Spleen (tissue), 11 donors: ENCODE data around the gene BANK1. TPM values are rescaled to one million over a fixed set of nuclear protein-coding genes. Genes with fewer than 3 reads are reported as not detected.

ENCODE experiments used
- DNase-seq: peaks from one replicate; pipeline ENCODE4 v3.0.0-alpha.2; 2020
- H3K27ac ChIP-seq, 8 donors: fragments of 200-600 bp; sonication (generic) in 7 of 8; 1 replicate in 4 of 8; 2 replicates in 4 of 8; pipeline versions ENCODE4 v1.5.0 to v1.8.0; 2016 to 2021; ENCODE audit warnings: inconsistent platforms in 4 of 8, mild to moderate bottlenecking in 4 of 8, moderate library complexity in 1 of 8
- H3K27me3 ChIP-seq, 7 donors: fragments of 200-600 bp; sonication (generic) in 6 of 7; replicated peaks in 1 of 7; 1 replicate in 4 of 7; 2 replicates in 3 of 7; pipeline versions ENCODE4 v1.5.0 to v1.8.0; 2016 to 2021; ENCODE audit warnings: inconsistent platforms in 3 of 7, mild to moderate bottlenecking in 1 of 7
- H3K36me3 ChIP-seq, 6 donors: fragments of 200-600 bp; sonication (generic) in 5 of 6; 1 replicate in 4 of 6; 2 replicates in 2 of 6; pipeline versions ENCODE4 v1.5.0 to v1.8.0; 2016 to 2021; ENCODE audit warnings: inconsistent platforms in 2 of 6
- H3K4me1 ChIP-seq, 6 donors: fragments of 200-600 bp; sonication (generic) in 5 of 6; 1 replicate in 3 of 6; 2 replicates in 3 of 6; pipeline versions ENCODE4 v1.5.0 to v1.8.0; 2016 to 2021; ENCODE audit warnings: inconsistent platforms in 3 of 6
- H3K4me3 ChIP-seq, 8 donors: fragments of 200-600 bp; sonication (generic) in 7 of 8; 1 replicate in 4 of 8; 2 replicates in 4 of 8; pipeline versions ENCODE4 v1.5.0 to v1.8.0; 2016 to 2021; ENCODE audit warnings: inconsistent platforms in 4 of 8, mild to moderate bottlenecking in 4 of 8, moderate library complexity in 2 of 8
- H3K9me3 ChIP-seq, 8 donors: fragments of 200-600 bp; sonication (generic) in 7 of 8; 1 replicate in 4 of 8; 2 replicates in 4 of 8; pipeline versions ENCODE4 v1.5.0 to v1.8.0; 2016 to 2021; ENCODE audit warnings: inconsistent platforms in 4 of 8
- POLR2A ChIP-seq, 3 donors: fragments of 450-650 bp; IDR thresholded peaks; one replicate each; pipeline ENCODE4 v1.5.1; 2017; ENCODE audit warnings: antibody characterized with exemption in 3 of 3, mild to moderate bottlenecking in 1 of 3
- POLR2AphosphoS5 ChIP-seq, 3 donors: sonication (generic); formaldehyde crosslinking; IDR thresholded peaks; one replicate each; pipeline ENCODE4 v1.5.1; 2017; ENCODE audit warnings: antibody characterized with exemption in 3 of 3
- WGBS, 5 donors: extraction: QIAGEN DNeasy Blood & Tissue Kit in 3 of 5; methylation state at CpG; one replicate each; pipeline versions ENCODE4 v1.1.5 to v1.1.7; 2013 to 2018; 5-methylcytosine and 5-hydroxymethylcytosine counted together
- intact Hi-C: fragments of 100-400 bp; cut with DNase I; formaldehyde crosslinking; loops from one replicate; pipeline ENCODE4 v1.15.0; 2023; ENCODE audit warnings: low total_unique reads
- polyA plus RNA-seq, 3 donors: library from polyadenylated mRNA; stranded (reverse); fragments of 200-250 nt; gene quantifications; one replicate each; pipeline ENCODE4 v1.2.1, GENCODE V29; 2013
- total RNA-seq, 7 donors: library from RNA; depleted of rRNA in 3 of 7; stranded (reverse); fragments of >200 nt in 3 of 7; fragmentation: NEBNext Ultra II Directional in 4 of 7; extraction: Animal tissue kit (Norgen Biotek cat#: 25700) in 4 of 7; gene quantifications; one replicate each; pipeline versions ENCODE4 v1.1.0 to v1.2.1, GENCODE V29; 2016 to 2021
- TF ChIP-seq, protein P1 (sequence below), 11 experiments: fragments of 200-600 bp in 7 of 11; fragments of 450-650 bp in 4 of 11; sonication (generic) in 4 of 11; IDR thresholded peaks in 8 of 11; conservative IDR thresholded peaks in 3 of 11; 1 replicate in 7 of 11; 2 replicates in 4 of 11; pipeline versions ENCODE4 v1.4.0 to v1.8.0; 2016 to 2021; ENCODE audit warnings: antibody characterized with exemption in 11 of 11, inconsistent platforms in 4 of 11, mild to moderate bottlenecking in 1 of 11
- donor health status: healthy with polysubstance abuse.
- donor health status: DM: no; HTN: no; CAD: no; lungs with moderate emphysema.
- donor health status: DM: no; HTN: no; CAD: no.
- donor health status: Bipolar disorder and iron deficiency.
- donor health status: healthy.
- donor health status: DM: no; HTN: no; CAD: no.
- donor health status: DM: yes; HTN: yes; CAD: no.

BANK1 gene
- total and polyA plus RNA-seq, 10 donors, result 105 to 208 (median 139) TPM

DNA sequence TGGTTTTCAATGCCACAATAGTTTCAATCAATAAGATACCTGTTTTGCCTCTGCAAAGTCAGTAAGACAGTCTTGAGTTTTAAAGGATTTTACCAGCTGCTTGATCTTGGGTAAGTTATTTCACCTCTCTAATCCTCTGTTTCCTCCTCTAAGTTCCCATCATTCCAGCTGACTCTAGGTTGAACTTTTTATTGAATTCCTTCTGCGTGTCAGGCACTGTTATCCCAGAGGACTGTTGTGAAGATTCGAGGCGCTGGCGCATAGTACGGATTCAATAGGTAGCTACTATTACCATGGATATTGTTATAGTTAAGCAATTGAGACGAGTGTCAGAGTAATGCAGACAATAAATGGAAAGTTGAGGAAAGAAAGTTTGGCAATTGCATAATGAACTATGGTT, 179.4 kb downstream of the BANK1 start:
- TF ChIP-seq POLR2A (IDR thresholded peaks at IDR 0.05), result no peak
- TF ChIP-seq, protein P1, sequence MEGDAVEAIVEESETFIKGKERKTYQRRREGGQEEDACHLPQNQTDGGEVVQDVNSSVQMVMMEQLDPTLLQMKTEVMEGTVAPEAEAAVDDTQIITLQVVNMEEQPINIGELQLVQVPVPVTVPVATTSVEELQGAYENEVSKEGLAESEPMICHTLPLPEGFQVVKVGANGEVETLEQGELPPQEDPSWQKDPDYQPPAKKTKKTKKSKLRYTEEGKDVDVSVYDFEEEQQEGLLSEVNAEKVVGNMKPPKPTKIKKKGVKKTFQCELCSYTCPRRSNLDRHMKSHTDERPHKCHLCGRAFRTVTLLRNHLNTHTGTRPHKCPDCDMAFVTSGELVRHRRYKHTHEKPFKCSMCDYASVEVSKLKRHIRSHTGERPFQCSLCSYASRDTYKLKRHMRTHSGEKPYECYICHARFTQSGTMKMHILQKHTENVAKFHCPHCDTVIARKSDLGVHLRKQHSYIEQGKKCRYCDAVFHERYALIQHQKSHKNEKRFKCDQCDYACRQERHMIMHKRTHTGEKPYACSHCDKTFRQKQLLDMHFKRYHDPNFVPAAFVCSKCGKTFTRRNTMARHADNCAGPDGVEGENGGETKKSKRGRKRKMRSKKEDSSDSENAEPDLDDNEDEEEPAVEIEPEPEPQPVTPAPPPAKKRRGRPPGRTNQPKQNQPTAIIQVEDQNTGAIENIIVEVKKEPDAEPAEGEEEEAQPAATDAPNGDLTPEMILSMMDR (IDR thresholded peaks at IDR 0.05 in 8 of 11, conservative IDR thresholded peaks at IDR 0.05 in 3 of 11), result no peak
- TF ChIP-seq POLR2AphosphoS5 (IDR thresholded peaks at IDR 0.05), result no peak
- Histone ChIP-seq H3K4me3 (no peak overlapping the region), H3K4me1 (peaks cover 0 to 10% (median 0%) of the 10 kb centered on the region in 6 donors), H3K27me3 (no peaks in the 10 kb centered on the region), H3K27ac (no peak overlapping the region), H3K36me3 (no peaks in the 10 kb centered on the region), H3K9me3 (no peaks in the 10 kb centered on the region)
- WGBS, 5 donors, result 84 to 92% (median 91%) methylated on average over 6 of the region's 6 CpGs
- DNase-seq, result no peak
- intact Hi-C loops, result no loop called here

DNA sequence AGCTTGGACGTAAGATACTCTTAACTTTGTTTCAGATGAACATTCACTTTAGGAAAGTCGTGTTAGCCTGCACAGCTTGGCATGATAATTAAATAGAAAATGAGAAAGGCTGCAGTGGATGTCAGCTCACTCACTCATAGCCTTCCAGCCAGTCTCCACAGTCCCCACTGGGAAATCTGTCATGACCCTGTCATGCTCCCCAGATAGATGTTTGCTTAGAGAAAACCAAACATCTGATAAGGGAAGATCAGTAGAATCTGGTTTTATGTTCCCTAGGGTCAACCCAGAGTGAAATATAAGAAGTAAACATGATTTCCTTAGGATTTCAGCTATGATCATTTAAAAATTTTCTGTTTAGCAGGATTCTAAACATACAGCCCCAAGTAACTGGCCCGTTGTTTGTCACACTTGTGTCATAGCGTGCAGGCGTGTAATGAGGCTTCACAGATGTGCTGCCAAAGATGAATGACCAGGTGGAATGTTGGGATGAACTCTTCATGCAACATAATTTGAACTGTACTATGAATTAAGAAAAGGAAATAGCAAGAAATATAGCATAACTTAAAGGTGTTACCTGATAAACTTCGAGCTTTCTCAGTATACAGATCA, 180.1 kb downstream of the BANK1 start:
- WGBS, 5 donors, result 76 to 91% (median 84%) methylated on average over 6 of the region's 6 CpGs
- H3K9me3 ChIP-seq, result no peaks in the 10 kb centered on the region
- DNase-seq, result no peak
- TF ChIP-seq, protein P1 (IDR thresholded peaks at IDR 0.05 in 8 of 11, conservative IDR thresholded peaks at IDR 0.05 in 3 of 11), result no peak
- TF ChIP-seq POLR2AphosphoS5 (IDR thresholded peaks at IDR 0.05), result no peak
- no peak for TF ChIP-seq POLR2A (IDR thresholded peaks at IDR 0.05)
- H3K4me1 ChIP-seq, result peaks cover 0 to 10% (median 0%) of the 10 kb centered on the region in 6 donors
- no peaks in the 10 kb centered on the region for H3K36me3 ChIP-seq
- no peaks in the 10 kb centered on the region for H3K27me3 ChIP-seq
- intact Hi-C loops, result no loop called here
- H3K4me3 ChIP-seq, result no peak overlapping the region
- no peak overlapping the region for H3K27ac ChIP-seq

DNA sequence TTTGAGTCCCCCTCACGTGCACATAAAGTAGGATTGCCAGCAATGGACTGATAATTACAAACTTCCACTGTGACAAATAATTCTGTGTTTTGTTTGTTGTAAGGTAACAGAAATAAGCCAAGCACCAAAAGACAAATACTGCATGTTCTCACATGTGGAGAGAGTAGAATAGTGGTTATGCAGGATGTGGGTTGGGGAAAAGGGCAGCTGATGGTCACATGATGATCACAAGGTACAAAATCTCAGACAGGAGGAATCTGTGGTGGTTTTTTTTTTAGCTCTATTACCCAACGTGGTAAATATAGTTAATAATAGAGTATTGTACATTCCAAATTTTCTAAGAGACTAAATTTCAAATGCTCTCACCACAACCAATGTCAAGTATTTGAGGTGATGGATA, 182.3 kb downstream of the BANK1 start:
- Histone ChIP-seq H3K9me3 (no peaks in the 10 kb centered on the region), H3K27ac (peak overlapping the region in 1 of 8 donors; percentile 12), H3K27me3 (no peaks in the 10 kb centered on the region), H3K36me3 (no peaks in the 10 kb centered on the region), H3K4me3 (no peak overlapping the region), H3K4me1 (peaks cover 0 to 10% (median 0%) of the 10 kb centered on the region in 6 donors)
- TF ChIP-seq POLR2A (IDR thresholded peaks at IDR 0.05), result no peak
- TF ChIP-seq, protein P1 (IDR thresholded peaks at IDR 0.05 in 8 of 11, conservative IDR thresholded peaks at IDR 0.05 in 3 of 11), result no peak
- TF ChIP-seq POLR2AphosphoS5 (IDR thresholded peaks at IDR 0.05), result no peak
- DNase-seq, result no peak
- intact Hi-C loops, result no loop called here
- 52 to 63% (median 56%) methylated on average over 2 of the region's 2 CpGs for WGBS, 5 donors

DNA sequence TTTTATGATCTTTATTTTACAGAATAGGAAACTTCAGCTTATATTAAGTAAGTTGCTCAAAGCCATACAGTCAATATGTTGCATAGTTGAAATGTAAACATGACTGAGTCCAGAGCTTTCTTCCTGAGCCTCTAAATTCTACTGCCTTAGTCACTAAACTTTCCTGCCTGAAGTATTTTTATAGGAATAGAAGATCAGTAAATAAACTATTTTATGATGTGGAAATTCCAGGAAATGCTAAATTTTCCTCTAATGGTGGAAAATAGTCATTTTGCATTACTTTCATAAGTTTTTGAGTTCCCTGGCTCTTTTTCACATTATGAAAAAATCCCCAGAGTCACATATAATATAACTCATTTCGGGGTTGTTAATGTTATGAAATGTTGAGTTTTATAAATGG, 182.8 kb downstream of the BANK1 start:
- TF ChIP-seq POLR2A (IDR thresholded peaks at IDR 0.05), result no peak
- TF ChIP-seq POLR2AphosphoS5 (IDR thresholded peaks at IDR 0.05), result no peak
- TF ChIP-seq, protein P1 (IDR thresholded peaks at IDR 0.05 in 8 of 11, conservative IDR thresholded peaks at IDR 0.05 in 3 of 11), result no peak
- H3K27ac ChIP-seq, result no peak overlapping the region
- peaks cover 0 to 10% (median 0%) of the 10 kb centered on the region in 6 donors for H3K4me1 ChIP-seq
- H3K4me3 ChIP-seq, result no peak overlapping the region
- H3K9me3 ChIP-seq, result no peaks in the 10 kb centered on the region
- H3K36me3 ChIP-seq, result no peaks in the 10 kb centered on the region
- no peak for DNase-seq
- 81 to 91% (median 83%) methylated on average over 1 of the region's 1 CpG for WGBS, 5 donors
- no peaks in the 10 kb centered on the region for H3K27me3 ChIP-seq
- intact Hi-C loops, result no loop called here
